ENCODE measurements around the gene EDEM2. TPM values are rescaled to one million over a fixed set of nuclear protein-coding genes. Genes with fewer than 3 reads are reported as not detected.
"Not testable (repeated sequence)": the region's sequence is repeated elsewhere in the genome, so short reads cannot be mapped to it uniquely, and the experiment has no call there.

The EDEM2 gene
- total and polyA plus RNA-seq, 2 of the 13 experiments (the other 11 are each of a cell fraction or from before 2014, with no cell fraction given): 33.1 to 46.9 TPM

GRCh38 chr20:35160341-35160740 is 13.2 kb upstream of the EDEM2 start:
- ATAC-seq; intact Hi-C loops (cut with micrococcal nuclease; ENCODE audit: unreplicated experiment); H3K27ac ChIP-seq (ENCODE audit: extremely low read length, insufficient read depth, low read length); DNase-seq (ENCODE audit: low spot score); H3K27me3 ChIP-seq (ENCODE audit: control insufficient read depth in 1 of 2, insufficient read depth in 2 of 2, low read length in 2 of 2); H4K20me1 ChIP-seq (ENCODE audit: insufficient read depth, low read length); in situ Hi-C loops (cut with HindIII; ENCODE audit: extremely low pct_ligation_motif_present, low pct_unique_long_range_greater_than_20kb); BruUV-seq (replicated peaks); H3K4me3 ChIP-seq (replicated peaks in 1 of 3; ENCODE audit: insufficient read depth in 1 of 3, low read depth in 2 of 3, low read length in 3 of 3); H3K36me3 ChIP-seq (replicated peaks in 1 of 2; ENCODE audit: control insufficient read depth in 1 of 2, insufficient read depth in 2 of 2, low read length in 2 of 2); H3K9me3 ChIP-seq (ENCODE audit: low read length); H3K4me2 ChIP-seq (ENCODE audit: low read depth, low read length); H3K9ac ChIP-seq (ENCODE audit: insufficient read depth, low read depth, low read length); H3K79me2 ChIP-seq (ENCODE audit: insufficient read depth, low read length); CTCF ChIA-PET (ENCODE audit: low intra/inter-chr PET ratio, low total read pairs); FAIRE-seq; H2AFZ ChIP-seq (ENCODE audit: low read length): not testable (repeated sequence)
- WGBS (ENCODE audit: low lambda C conversion rate): 81% methylated on average over 5 of the region's 5 CpGs
- POLR2A ChIA-PET: interaction anchor here (2.0 to 3.9 kb wide), 3 partner anchors 13 to 68 kb away, joined by 5 to 14 read pairs (median 10); partner anchors contain the start of genes EDEM2 and TRPC4AP
- peaks cover 22% of the 10 kb centered on the region for H3K4me1 ChIP-seq (ENCODE audit: insufficient read depth, low read length)
- TF ChIP-seq ZNF121 (CRISPR knock-in tag; IDR thresholded peaks at IDR 0.05): peak; percentile 53; the same call in 1 of the 2 replicates

GRCh38 chr20:35156978-35157377 is 9.8 kb upstream of the EDEM2 start:
- no peak for TF ChIP-seq TCF7 (IDR thresholded peaks at IDR 0.05; ENCODE audit: low read depth)
- TF ChIP-seq MLLT10 (CRISPR knock-in tag; IDR thresholded peaks at IDR 0.05): no peak
- TF ChIP-seq, protein P1, sequence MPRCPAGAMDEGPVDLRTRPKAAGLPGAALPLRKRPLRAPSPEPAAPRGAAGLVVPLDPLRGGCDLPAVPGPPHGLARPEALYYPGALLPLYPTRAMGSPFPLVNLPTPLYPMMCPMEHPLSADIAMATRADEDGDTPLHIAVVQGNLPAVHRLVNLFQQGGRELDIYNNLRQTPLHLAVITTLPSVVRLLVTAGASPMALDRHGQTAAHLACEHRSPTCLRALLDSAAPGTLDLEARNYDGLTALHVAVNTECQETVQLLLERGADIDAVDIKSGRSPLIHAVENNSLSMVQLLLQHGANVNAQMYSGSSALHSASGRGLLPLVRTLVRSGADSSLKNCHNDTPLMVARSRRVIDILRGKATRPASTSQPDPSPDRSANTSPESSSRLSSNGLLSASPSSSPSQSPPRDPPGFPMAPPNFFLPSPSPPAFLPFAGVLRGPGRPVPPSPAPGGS (CRISPR knock-in tag; IDR thresholded peaks at IDR 0.05): no peak
- TF ChIP-seq NR1H2 (CRISPR knock-in tag; IDR thresholded peaks at IDR 0.05; ENCODE audit: borderline replicate concordance, low read depth): no peak
- TF ChIP-seq MBNL3 (CRISPR knock-in tag; conservative IDR thresholded peaks at IDR 0.05): no peak
- no peak for TF ChIP-seq ADNP (CRISPR knock-in tag; IDR thresholded peaks at IDR 0.05)
- TF ChIP-seq ZNF629 (CRISPR knock-in tag; conservative IDR thresholded peaks at IDR 0.05): peak; percentile 89
- TF ChIP-seq CHD4 (IDR thresholded peaks at IDR 0.05; ENCODE audit: borderline replicate concordance, low read length): peak; percentile 88; the same call in 1 of the 2 replicates
- POLR2A ChIA-PET: interaction anchor here (1.2 to 2.1 kb wide), 2 partner anchors 10 to 18 kb away, joined by 5 to 9 read pairs; partner anchors contain the start of gene EDEM2
- in situ Hi-C loops (cut with HindIII; ENCODE audit: extremely low pct_ligation_motif_present, low pct_unique_long_range_greater_than_20kb): no loop called here

More at GRCh38 chr20:35156978-35157377, 9.8 kb upstream of the EDEM2 start:
- no peak overlapping the region for H3K9ac ChIP-seq (ENCODE audit: insufficient read depth, low read depth, low read length)
- H3K4me2 ChIP-seq (ENCODE audit: low read depth, low read length): no peak overlapping the region
- no peak for FAIRE-seq
- H3K4me1 ChIP-seq (ENCODE audit: insufficient read depth, low read length): peaks cover 23% of the 10 kb centered on the region
- intact Hi-C loops (cut with micrococcal nuclease; ENCODE audit: unreplicated experiment): no loop called here
- no peak overlapping the region for H2AFZ ChIP-seq (ENCODE audit: low read length)
- no peak for DNase-seq (ENCODE audit: low spot score)
- ATAC-seq: no peak
- H3K4me3 ChIP-seq (replicated peaks in 1 of 3; ENCODE audit: insufficient read depth in 1 of 3, low read depth in 2 of 3, low read length in 3 of 3): no peak overlapping the region
- WGBS (ENCODE audit: low lambda C conversion rate): 79% methylated on average over 6 of the region's 6 CpGs
- H3K27ac ChIP-seq (ENCODE audit: extremely low read length, insufficient read depth, low read length): no peak overlapping the region
- H3K9me3 ChIP-seq (ENCODE audit: low read length): no peaks in the 10 kb centered on the region
- H3K36me3 ChIP-seq (replicated peaks in 1 of 2; ENCODE audit: control insufficient read depth in 1 of 2, insufficient read depth in 2 of 2, low read length in 2 of 2): no peaks in the 10 kb centered on the region
- no TSS peak for BruUV-seq (replicated peaks)
- H3K27me3 ChIP-seq (ENCODE audit: control insufficient read depth in 1 of 2, insufficient read depth in 2 of 2, low read length in 2 of 2): no peaks in the 10 kb centered on the region
- CTCF ChIA-PET (ENCODE audit: low intra/inter-chr PET ratio, low total read pairs): no interaction called here
- no peaks in the 10 kb centered on the region for H3K79me2 ChIP-seq (ENCODE audit: insufficient read depth, low read length)
- H4K20me1 ChIP-seq (ENCODE audit: insufficient read depth, low read length): no peaks in the 10 kb centered on the region

All from HepG2 (cell line).